Keratinocyte (primary cell): ENCODE data around the gene WDR44. TPM values are rescaled to one million over a fixed set of nuclear protein-coding genes. Genes with fewer than 3 reads are reported as not detected.

Source experiments
- DNase-seq: peaks from one replicate; pipeline ENCODE4 v3.0.0-alpha.2; 2011; ENCODE audit warnings: low read depth, missing footprints, low spot score
- FAIRE-seq: peaks from 2 replicates; lab custom pipeline; 2011; peaks lifted over from hg19 to GRCh38; lab: Jason Lieb, UNC
- H2AFZ ChIP-seq: 2 replicates; pipeline ENCODE4 v1.6.0; 2012; ENCODE audit warnings: low read length, control low read depth, inconsistent platforms; ENCODE audit not compliant: control insufficient read depth
- H3K27ac ChIP-seq: 2 replicates; pipeline ENCODE4 v1.5.1; 2011; ENCODE audit warnings: low read length; ENCODE audit not compliant: control insufficient read depth, insufficient read depth
- H3K27me3 ChIP-seq: 3 replicates; pipeline ENCODE4 v1.6.0; 2011; ENCODE audit warnings: low read length; ENCODE audit not compliant: control insufficient read depth, insufficient read depth; ENCODE audit errors: extremely low read depth
- H3K36me3 ChIP-seq, 2 experiments: 2 replicates in 1 of 2; 3 replicates in 1 of 2; pipeline ENCODE4 v1.5.1; 2011; ENCODE audit warnings: low read length in 2 of 2, mild to moderate bottlenecking in 1 of 2; ENCODE audit not compliant: control insufficient read depth in 2 of 2, insufficient read depth in 2 of 2; ENCODE audit errors: extremely low read depth in 1 of 2
- H3K4me1 ChIP-seq: 3 replicates; pipeline ENCODE4 v1.5.1; 2011; ENCODE audit warnings: low read length; ENCODE audit not compliant: control insufficient read depth, insufficient read depth; ENCODE audit errors: extremely low read depth
- H3K4me2 ChIP-seq: 3 replicates; pipeline ENCODE4 v1.6.0; 2011; ENCODE audit warnings: low read depth, low read length; ENCODE audit not compliant: control insufficient read depth, insufficient read depth; ENCODE audit errors: extremely low read depth
- H3K4me3 ChIP-seq, 3 experiments: fragments of 200-600 bp in 1 of 3; sonication (generic) in 1 of 3; 2 replicates in 2 of 3; 3 replicates in 1 of 3; pipeline ENCODE4 v1.5.1; 2011 to 2016; ENCODE audit warnings: low read length in 3 of 3, mild to moderate bottlenecking in 3 of 3, control low read depth in 2 of 3, inconsistent platforms in 1 of 3, low read depth in 1 of 3, mixed read lengths in 1 of 3, mixed run types in 1 of 3, moderate library complexity in 1 of 3; ENCODE audit not compliant: control insufficient read depth in 2 of 3, insufficient read depth in 2 of 3; ENCODE audit errors: extremely low read depth in 1 of 3
- H3K79me2 ChIP-seq: 2 replicates; pipeline ENCODE4 v1.6.0; 2012; ENCODE audit warnings: low read length; ENCODE audit not compliant: control insufficient read depth, insufficient read depth
- H3K9ac ChIP-seq: 3 replicates; pipeline ENCODE4 v1.6.0; 2011; ENCODE audit warnings: low read length; ENCODE audit not compliant: control insufficient read depth, insufficient read depth; ENCODE audit errors: extremely low read depth
- H3K9me1 ChIP-seq: 3 replicates; pipeline ENCODE4 v1.6.0; 2011; ENCODE audit warnings: low read length; ENCODE audit not compliant: control insufficient read depth, insufficient read depth; ENCODE audit errors: extremely low read depth
- H3K9me3 ChIP-seq: 2 replicates; pipeline ENCODE4 v1.5.1; 2012; ENCODE audit warnings: low read depth, low read length; ENCODE audit not compliant: control insufficient read depth
- H4K20me1 ChIP-seq: 3 replicates; pipeline ENCODE4 v1.6.0; 2011; ENCODE audit warnings: low read length; ENCODE audit not compliant: control insufficient read depth, insufficient read depth; ENCODE audit errors: extremely low read depth
- CTCF ChIP-seq, 3 experiments: IDR thresholded peaks in 1 of 3; conservative IDR thresholded peaks in 1 of 3; optimal IDR thresholded peaks in 1 of 3; 2 replicates in 2 of 3; 3 replicates in 1 of 3; pipeline versions ENCODE3 to v1.5.1; 2011; ENCODE audit warnings: low read length in 3 of 3, mild to moderate bottlenecking in 3 of 3, moderate library complexity in 2 of 3, control low read depth in 1 of 3, inconsistent platforms in 1 of 3; ENCODE audit not compliant: insufficient read depth in 2 of 3; ENCODE audit errors: extremely low read depth in 1 of 3
- EZH2 ChIP-seq: IDR thresholded peaks from one replicate; pipeline ENCODE4 v1.6.1; 2012; ENCODE audit warnings: inconsistent platforms, mild to moderate bottlenecking, low read length, moderate library complexity
- dilution Hi-C: fragments of 300-500 bp; cut with MboI; formaldehyde crosslinking; loops from one replicate; pipeline ENCODE4 v1.7.0; 2020; ENCODE audit warnings: low sequenced_read_pairs; ENCODE audit not compliant: extremely low pct_ligation_motif_present
- polyA plus RNA-seq, 5 experiments: library from polyadenylated mRNA; depleted of rRNA in 3 of 5; stranded (reverse) in 3 of 5; stranded (forward) in 1 of 5; unstranded in 1 of 5; fragments of >200 nt; gene quantifications; 1 replicate in 1 of 5; 2 replicates in 3 of 5; 3 replicates in 1 of 5; pipeline versions ENCODE4 v1.2.1 to v1.2.3, GENCODE V29; 2011 to 2012; ENCODE audit warnings: missing spikeins in 2 of 5, low read depth in 1 of 5, low replicate concordance in 1 of 5

Gene WDR44
- polyA plus RNA-seq, 1 donor (not counting 4 experiments of a cell fraction or from before 2014, with no cell fraction given), result 22.9 TPM

- H3K79me2 ChIP-seq, result no peaks in the 10 kb centered on the region
- H3K9me1 ChIP-seq, result no peaks in the 10 kb centered on the region
- FAIRE-seq (no peak), DNase-seq (no peak)
- H4K20me1 ChIP-seq, result no peaks in the 10 kb centered on the region
- TF ChIP-seq EZH2 (no peak), CTCF (optimal IDR thresholded peaks at IDR 0.05 in 1 of 3, IDR thresholded peaks at IDR 0.05 in 1 of 3, conservative IDR thresholded peaks at IDR 0.05 in 1 of 3; ENCODE audit: extremely low read depth in 1 of 3, insufficient read depth in 2 of 3, low read length in 3 of 3) (no peak)
- no peaks in the 10 kb centered on the region for H3K27me3 ChIP-seq
- H3K27ac ChIP-seq, result no peak overlapping the region
- no peak overlapping the region for H3K9ac ChIP-seq
- no peaks in the 10 kb centered on the region for H3K4me1 ChIP-seq
- dilution Hi-C loops, result no loop called here
- H3K36me3 ChIP-seq, result no peaks in the 10 kb centered on the region
- H2AFZ ChIP-seq, result no peak overlapping the region
- H3K4me2 ChIP-seq, result no peak overlapping the region
- H3K9me3 ChIP-seq, result no peaks in the 10 kb centered on the region
- no peak overlapping the region for H3K4me3 ChIP-seq
Measured at GRCh38 chrX:118432799-118433198, 86.9 kb downstream of the WDR44 start.

- Histone ChIP-seq H3K4me2 (no peak overlapping the region), H3K9me3 (no peaks in the 10 kb centered on the region), H2AFZ (no peak overlapping the region), H3K36me3 (no peaks in the 10 kb centered on the region), H3K27me3 (no peaks in the 10 kb centered on the region), H3K4me1 (no peaks in the 10 kb centered on the region), H3K4me3 (no peak overlapping the region), H3K9me1 (no peaks in the 10 kb centered on the region), H3K79me2 (no peaks in the 10 kb centered on the region), H3K27ac (no peak overlapping the region), H4K20me1 (no peaks in the 10 kb centered on the region), H3K9ac (no peak overlapping the region)
- TF ChIP-seq CTCF (optimal IDR thresholded peaks at IDR 0.05 in 1 of 3, IDR thresholded peaks at IDR 0.05 in 1 of 3, conservative IDR thresholded peaks at IDR 0.05 in 1 of 3; ENCODE audit: extremely low read depth in 1 of 3, insufficient read depth in 2 of 3, low read length in 3 of 3) (no peak), EZH2 (no peak)
- dilution Hi-C loops, result no loop called here
- FAIRE-seq (no peak), DNase-seq (no peak)
Measured at GRCh38 chrX:118437283-118437682, 91.4 kb downstream of the WDR44 start.
